Central memory CD8-positive, alpha-beta T cell (primary cell): Measurements from ENCODE around the gene SERPINF2.
A peak's percentile ranks its signal among the peaks of the same experiment; 100 is the strongest.
"Not testable (repeated sequence)": the region's sequence is repeated elsewhere in the genome, so short reads cannot be mapped to it uniquely, and the experiment has no call there.

Experiments
- ATAC-seq: fragments of 150-1000 bp; cut with Tn5 transposase; replicated peaks from 2 replicates; pipeline ENCODE4 v1.10.0; 2022; ENCODE audit warnings: mild to moderate bottlenecking, moderate FRiP score, moderate number of reproducible peaks; ENCODE audit not compliant: poor library complexity, severe bottlenecking; ENCODE audit errors: extremely low read depth
- DNase-seq, 2 donors: peaks; one replicate each; pipeline ENCODE4 v3.0.0; 2021; ENCODE audit warnings: low spot score in 2 of 2
- H3K27ac Mint-ChIP-seq: one replicate; pipeline ENCODE4 v1.8.0; 2022; ENCODE audit warnings: low read depth, mild to moderate bottlenecking, moderate library complexity, mixed read lengths
- H3K27me3 Mint-ChIP-seq: one replicate; pipeline ENCODE4 v1.8.0; 2022; ENCODE audit warnings: mixed read lengths
- H3K36me3 Mint-ChIP-seq: one replicate; pipeline ENCODE4 v1.8.0; 2022; ENCODE audit warnings: mild to moderate bottlenecking, moderate library complexity, mixed read lengths; ENCODE audit not compliant: insufficient read depth
- H3K4me1 Mint-ChIP-seq: one replicate; pipeline ENCODE4 v1.8.0; 2022; ENCODE audit warnings: mixed read lengths
- H3K4me3 Mint-ChIP-seq: one replicate; pipeline ENCODE4 v1.8.0; 2022; ENCODE audit warnings: mild to moderate bottlenecking, moderate library complexity, mixed read lengths
- H3K9me3 Mint-ChIP-seq: one replicate; pipeline ENCODE4 v1.8.0; 2022; ENCODE audit warnings: mixed read lengths

The SERPINF2 gene

GRCh38 chr17:1722022-1722421 is 20.6 kb upstream of the SERPINF2 start:
- DNase-seq, H3K27me3 Mint-ChIP-seq, ATAC-seq, H3K9me3 Mint-ChIP-seq, H3K4me3 Mint-ChIP-seq, H3K27ac Mint-ChIP-seq: not testable (repeated sequence)
- Mint-ChIP-seq H3K4me1 (peaks cover 30% of the 10 kb centered on the region), H3K36me3 (peaks cover 15% of the 10 kb centered on the region)

GRCh38 chr17:1724351-1724868 is 18.3 kb upstream of the SERPINF2 start, which contains the start of gene WDR81:
WDR81 (plus strand) TSS chr17:1724704; CDS start chr17:1724960, 256 bp downstream.
- Mint-ChIP-seq H3K27ac (peak within 1 kb of the TSS; percentile 91), H3K9me3 (no peaks in the 10 kb centered on the region), H3K27me3 (no peaks in the 10 kb centered on the region), H3K4me3 (peak within 1 kb of the TSS; percentile 75), H3K4me1 (peaks cover 29% of the 10 kb centered on the region), H3K36me3 (peaks cover 16% of the 10 kb centered on the region)
- DNase-seq (peak; percentile 63 to 65), ATAC-seq (peak; percentile 76)

- no peaks in the 10 kb centered on the region for H3K27me3 Mint-ChIP-seq
- peaks cover 35% of the 10 kb centered on the region for H3K4me1 Mint-ChIP-seq
- peaks cover 16% of the 10 kb centered on the region for H3K36me3 Mint-ChIP-seq
- peak; percentile 50 for ATAC-seq
- DNase-seq, result no peak
- H3K9me3 Mint-ChIP-seq, result no peaks in the 10 kb centered on the region
- H3K27ac Mint-ChIP-seq, result peak overlapping the region; percentile 44
- H3K4me3 Mint-ChIP-seq, result peak overlapping the region; percentile 75
These were observed 17.6 kb upstream of the SERPINF2 start for GRCh38 chr17:1724869-1725641.

- H3K36me3 Mint-ChIP-seq, result peaks cover 16% of the 10 kb centered on the region
- ATAC-seq (no peak), DNase-seq (no peak)
- H3K4me3 Mint-ChIP-seq, result peak overlapping the region; percentile 75
- no peaks in the 10 kb centered on the region for H3K9me3 Mint-ChIP-seq
- peaks cover 35% of the 10 kb centered on the region for H3K4me1 Mint-ChIP-seq
- H3K27ac Mint-ChIP-seq, result peak overlapping the region; percentile 44
- H3K27me3 Mint-ChIP-seq, result no peaks in the 10 kb centered on the region
These were observed 16.8 kb upstream of the SERPINF2 start for GRCh38 chr17:1725642-1726511.

- H3K4me1 Mint-ChIP-seq, result peaks cover 35% of the 10 kb centered on the region
- H3K27ac Mint-ChIP-seq, result no peak overlapping the region
- no peaks in the 10 kb centered on the region for H3K9me3 Mint-ChIP-seq
These were observed 15.9 kb upstream of the SERPINF2 start for GRCh38 chr17:1726626-1727257.

GRCh38 chr17:1727258-1727789 is 15.3 kb upstream of the SERPINF2 start:
- H3K4me1 Mint-ChIP-seq, result peaks cover 35% of the 10 kb centered on the region
- no peaks in the 10 kb centered on the region for H3K27me3 Mint-ChIP-seq
- H3K4me3 Mint-ChIP-seq, result no peak overlapping the region
- DNase-seq (no peak), ATAC-seq (no peak)
- H3K9me3 Mint-ChIP-seq, result no peaks in the 10 kb centered on the region
- H3K36me3 Mint-ChIP-seq, result peaks cover 16% of the 10 kb centered on the region
- no peak overlapping the region for H3K27ac Mint-ChIP-seq

More at GRCh38 chr17:1726626-1727257, 15.9 kb upstream of the SERPINF2 start:
- DNase-seq, result no peak
- H3K4me3 Mint-ChIP-seq, result peak overlapping the region; percentile 75
- no peaks in the 10 kb centered on the region for H3K27me3 Mint-ChIP-seq
- H3K36me3 Mint-ChIP-seq, result peaks cover 16% of the 10 kb centered on the region
- ATAC-seq, result no peak

GRCh38 chr17:1727876-1728630 is 14.6 kb upstream of the SERPINF2 start:
- H3K4me1 Mint-ChIP-seq, result peaks cover 30% of the 10 kb centered on the region
- H3K27ac Mint-ChIP-seq, result no peak overlapping the region
- DNase-seq, result no peak
- H3K4me3 Mint-ChIP-seq, result peak overlapping the region; percentile 57
- H3K36me3 Mint-ChIP-seq, result peaks cover 16% of the 10 kb centered on the region
- ATAC-seq, result no peak
- no peaks in the 10 kb centered on the region for H3K9me3 Mint-ChIP-seq
- no peaks in the 10 kb centered on the region for H3K27me3 Mint-ChIP-seq

GRCh38 chr17:1729966-1730325 is 12.7 kb upstream of the SERPINF2 start:
- Mint-ChIP-seq H3K27me3 (no peaks in the 10 kb centered on the region), H3K9me3 (no peaks in the 10 kb centered on the region), H3K36me3 (peaks cover 11% of the 10 kb centered on the region), H3K27ac (peak overlapping the region; percentile 30), H3K4me3 (no peak overlapping the region), H3K4me1 (peaks cover 27% of the 10 kb centered on the region)
- ATAC-seq, result no peak
- DNase-seq, result no peak

GRCh38 chr17:1730326-1731193 is 12.1 kb upstream of the SERPINF2 start:
- Mint-ChIP-seq H3K4me3 (no peak overlapping the region), H3K9me3 (no peaks in the 10 kb centered on the region), H3K4me1 (peaks cover 22% of the 10 kb centered on the region), H3K27me3 (no peaks in the 10 kb centered on the region), H3K27ac (no peak overlapping the region), H3K36me3 (peaks cover 11% of the 10 kb centered on the region)
- DNase-seq, result no peak
- no peak for ATAC-seq

GRCh38 chr17:1731194-1731506 is 11.5 kb upstream of the SERPINF2 start:
- no peak for ATAC-seq
- Mint-ChIP-seq H3K4me3 (no peak overlapping the region), H3K36me3 (peaks cover 11% of the 10 kb centered on the region)

GRCh38 chr17:1732241-1732832 is 10.3 kb upstream of the SERPINF2 start:
- H3K36me3 Mint-ChIP-seq, result peaks cover 13% of the 10 kb centered on the region
- H3K27me3 Mint-ChIP-seq, result no peaks in the 10 kb centered on the region
- DNase-seq (no peak), ATAC-seq (no peak)
- H3K27ac Mint-ChIP-seq, result no peak overlapping the region
- H3K4me3 Mint-ChIP-seq, result no peak overlapping the region
- peaks cover 19% of the 10 kb centered on the region for H3K4me1 Mint-ChIP-seq
- H3K9me3 Mint-ChIP-seq, result no peaks in the 10 kb centered on the region

More at GRCh38 chr17:1731194-1731506, 11.5 kb upstream of the SERPINF2 start:
- DNase-seq, result no peak
- peaks cover 19% of the 10 kb centered on the region for H3K4me1 Mint-ChIP-seq
- H3K27me3 Mint-ChIP-seq, result no peaks in the 10 kb centered on the region
- H3K27ac Mint-ChIP-seq, result no peak overlapping the region
- H3K9me3 Mint-ChIP-seq, result no peaks in the 10 kb centered on the region
